AG09309 (cell line): ENCODE results near the gene GNB1.
A peak's percentile ranks its signal among the peaks of the same experiment; 100 is the strongest.
"Not testable (repeated sequence)": the region's sequence is repeated elsewhere in the genome, so short reads cannot be mapped to it uniquely, and the experiment has no call there.

Experiments used
- DNase-seq: peaks from one replicate; pipeline ENCODE4 v3.0.0-alpha.2; 2010; ENCODE audit warnings: low read depth
- H3K4me3 ChIP-seq: 2 replicates; pipeline ENCODE4 v1.5.1; 2011; ENCODE audit warnings: mild to moderate bottlenecking, low read depth, low read length, moderate library complexity; ENCODE audit not compliant: control insufficient read depth
- CTCF ChIP-seq: IDR thresholded peaks from 2 replicates; pipeline ENCODE4 v1.5.1; 2011; ENCODE audit warnings: mild to moderate bottlenecking, low read depth, low read length, inconsistent platforms; ENCODE audit not compliant: insufficient read depth, control insufficient read depth; ENCODE audit errors: missing control alignments

GNB1 gene

GRCh38 chr1:1889090-1889750, 1.7 kb downstream of the GNB1 start:
- peak overlapping the region; percentile 69 for H3K4me3 ChIP-seq
- DNase-seq, result no peak
- TF ChIP-seq CTCF, result no peak

- DNase-seq, H3K4me3 ChIP-seq: not testable (repeated sequence)
Observed at GRCh38 chr1:1883890-1884289, 7.0 kb downstream of the GNB1 start.

DNA sequence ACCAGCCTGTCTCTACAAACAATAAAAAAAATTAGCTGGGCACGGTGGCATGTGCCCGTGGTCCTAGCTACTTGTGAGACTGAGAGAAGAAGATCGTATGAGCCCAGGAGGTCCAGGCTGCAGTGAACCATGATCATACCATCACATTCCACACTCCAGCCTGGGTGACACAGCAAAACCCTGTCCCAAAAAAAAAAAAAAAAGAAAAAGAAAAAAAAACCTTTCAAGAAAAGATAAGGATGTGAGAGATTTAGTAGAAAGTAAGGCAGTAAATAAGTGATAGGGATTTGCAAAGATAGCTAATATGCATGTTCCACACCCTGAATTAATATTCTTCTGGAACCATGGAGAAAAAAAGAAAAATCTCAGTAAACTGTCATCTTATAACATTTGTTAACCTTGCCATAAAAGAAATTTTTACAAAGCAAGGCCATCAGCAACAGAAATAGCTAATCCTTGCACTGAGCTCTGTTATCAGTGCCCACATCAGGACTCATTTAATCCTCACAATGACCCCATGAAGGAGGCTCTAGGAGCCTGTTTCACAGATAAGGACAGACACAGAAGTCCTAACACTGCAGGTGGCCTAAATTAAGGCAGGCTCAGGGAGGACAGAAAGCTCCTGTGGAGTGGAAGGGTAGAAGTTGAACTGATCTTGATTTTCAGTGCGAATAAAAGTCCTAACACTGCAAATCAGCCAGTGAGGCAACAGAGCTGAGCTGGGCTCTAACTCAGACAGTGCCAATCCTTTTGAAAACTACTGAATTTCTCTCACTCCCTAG, 7.6 kb downstream of the GNB1 start:
- no peak for TF ChIP-seq CTCF
- no peak for DNase-seq

DNA sequence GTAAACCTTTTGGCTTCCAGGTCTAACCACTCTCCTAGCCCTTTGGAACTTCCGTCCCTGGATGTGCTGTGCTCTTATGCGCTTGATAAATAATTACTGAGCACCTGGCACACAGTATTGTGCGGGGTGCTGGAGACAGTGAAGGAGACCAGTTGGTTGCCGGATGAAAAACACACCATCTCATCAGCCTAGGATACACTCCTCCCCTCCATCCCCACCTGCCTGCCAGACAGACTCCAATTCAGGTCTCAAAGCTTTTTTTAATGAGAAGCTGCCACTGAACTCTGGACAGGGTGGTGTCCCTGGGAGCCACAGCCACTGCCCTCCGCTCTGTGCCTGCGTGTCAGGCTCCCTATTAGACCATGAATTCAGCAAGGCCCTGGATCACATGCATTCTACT, 9.2 kb downstream of the GNB1 start:
- no peak overlapping the region for H3K4me3 ChIP-seq
- TF ChIP-seq CTCF, result no peak
- DNase-seq, result no peak

More for the DNA sequence above, 7.6 kb downstream of the GNB1 start:
- no peak overlapping the region for H3K4me3 ChIP-seq

DNA sequence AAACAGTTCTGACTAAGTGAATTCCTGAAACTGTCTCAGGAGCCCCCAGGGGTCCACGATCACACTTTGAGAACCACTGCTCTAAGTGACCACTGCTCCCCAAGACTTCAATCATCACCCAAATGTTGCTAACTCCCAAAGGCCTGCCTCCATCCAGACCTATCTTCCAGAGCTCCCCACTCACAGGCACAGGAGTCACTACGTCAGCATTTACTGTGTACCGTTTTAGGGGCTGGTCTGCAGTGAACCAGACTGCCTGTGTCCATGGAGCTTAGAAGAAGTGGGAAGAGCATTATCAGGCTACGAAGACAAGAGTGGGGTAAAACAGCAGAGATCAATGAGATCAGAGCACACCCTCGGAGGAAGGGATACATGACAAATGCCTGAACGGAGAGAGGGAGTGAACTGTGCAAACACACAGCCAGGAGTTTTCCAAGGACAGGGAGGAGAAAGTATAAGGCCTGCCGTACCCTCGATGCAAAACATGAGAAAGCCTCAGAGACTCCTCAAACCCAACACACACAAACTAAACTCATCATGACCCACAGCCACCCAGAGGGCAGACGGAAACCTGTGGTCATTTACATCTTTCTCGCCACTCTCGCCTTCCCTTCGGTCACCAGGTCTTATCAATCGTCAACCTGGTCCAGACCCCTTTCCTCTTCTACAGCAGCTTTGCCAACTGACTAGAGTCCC, 10.1 kb downstream of the GNB1 start:
- TF ChIP-seq CTCF, result no peak
- no peak overlapping the region for H3K4me3 ChIP-seq
- DNase-seq, result no peak

- H3K4me3 ChIP-seq, result no peak overlapping the region
- DNase-seq, result no peak
- no peak for TF ChIP-seq CTCF
Observed at GRCh38 chr1:1879942-1880341, 10.9 kb downstream of the GNB1 start.
